GM23338 (cell line): ENCODE data around the gene DESI1. TPM values are rescaled to one million over a fixed set of nuclear protein-coding genes. Genes with fewer than 3 reads are reported as not detected.

ENCODE experiments used
- ATAC-seq: fragments of 200-7000 bp; cut with Tn5 transposase; 3 replicates; pipeline ENCODE4 v1.9.1; 2020
- DNase-seq: peaks from one replicate; pipeline ENCODE4 v3.0.0-alpha.2; 2015; ENCODE audit warnings: low spot score
- H2AFZ ChIP-seq: fragments of 200-600 bp; sonication (generic); 2 replicates; pipeline ENCODE4 v1.8.0; 2016; ENCODE audit warnings: antibody characterized with exemption, mild to moderate bottlenecking, moderate library complexity
- H3F3A ChIP-seq: fragments of 200-600 bp; sonication (generic); replicated peaks from 2 replicates; pipeline ENCODE4 v1.8.0; 2017; ENCODE audit warnings: antibody characterized with exemption, mixed run types, low read depth
- H3K27ac ChIP-seq: fragments of 200-600 bp; sonication (generic); 2 replicates; pipeline ENCODE4 v1.6.1; 2016; ENCODE audit warnings: low read depth
- H3K27me3 ChIP-seq: fragments of 200-600 bp; sonication (generic); 2 replicates; pipeline ENCODE4 v1.8.0; 2016; ENCODE audit warnings: mild to moderate bottlenecking, mixed run types, moderate library complexity; ENCODE audit not compliant: insufficient read depth
- H3K36me3 ChIP-seq: fragments of 200-600 bp; sonication (generic); 2 replicates; pipeline ENCODE4 v1.8.0; 2016; ENCODE audit warnings: mild to moderate bottlenecking; ENCODE audit not compliant: insufficient read depth
- H3K4me1 ChIP-seq: fragments of 200-600 bp; sonication (generic); 2 replicates; pipeline ENCODE4 v1.8.0; 2016; ENCODE audit warnings: mild to moderate bottlenecking, moderate library complexity; ENCODE audit not compliant: insufficient read depth
- H3K4me2 ChIP-seq: fragments of 200-600 bp; sonication (generic); 2 replicates; pipeline ENCODE4 v1.7.1; 2017; ENCODE audit warnings: mixed run types
- H3K4me3 ChIP-seq: fragments of 200-600 bp; sonication (generic); 2 replicates; pipeline ENCODE4 v1.6.1; 2016; ENCODE audit warnings: mixed run types
- H3K79me2 ChIP-seq: fragments of 200-600 bp; sonication (generic); replicated peaks from 2 replicates; pipeline ENCODE4 v1.8.0; 2017; ENCODE audit warnings: mild to moderate bottlenecking; ENCODE audit not compliant: insufficient read depth
- H3K9me2 ChIP-seq: fragments of 200-600 bp; sonication (generic); 2 replicates; pipeline ENCODE4 v1.8.0; 2017; ENCODE audit not compliant: insufficient read depth
- H4K20me1 ChIP-seq: fragments of 200-600 bp; sonication (generic); replicated peaks from 2 replicates; pipeline ENCODE4 v1.8.0; 2017; ENCODE audit warnings: mild to moderate bottlenecking; ENCODE audit not compliant: insufficient read depth
- H3K27ac Mint-ChIP-seq: 2 replicates; pipeline ENCODE4 v1.8.0; 2020; ENCODE audit warnings: inconsistent platforms, mild to moderate bottlenecking, moderate library complexity, mixed read lengths
- H3K27me3 Mint-ChIP-seq: 3 replicates; pipeline ENCODE4 v1.8.0; 2022; ENCODE audit warnings: low read depth, mild to moderate bottlenecking, moderate library complexity, mixed read lengths, inconsistent platforms; ENCODE audit not compliant: insufficient read depth, poor library complexity
- H3K36me3 Mint-ChIP-seq: 3 replicates; pipeline ENCODE4 v1.8.0; 2021; ENCODE audit warnings: low read depth, mild to moderate bottlenecking, inconsistent platforms, moderate library complexity, mixed read lengths
- H3K4me1 Mint-ChIP-seq: 3 replicates; pipeline ENCODE4 v1.8.0; 2020; ENCODE audit warnings: mild to moderate bottlenecking, inconsistent platforms, mixed read lengths
- H3K4me3 Mint-ChIP-seq: 3 replicates; pipeline ENCODE4 v1.8.0; 2021; ENCODE audit warnings: moderate library complexity, mild to moderate bottlenecking, inconsistent platforms, mixed read lengths
- H3K9me3 Mint-ChIP-seq: 3 replicates; pipeline ENCODE4 v1.8.0; 2020; ENCODE audit warnings: moderate library complexity, mild to moderate bottlenecking, inconsistent platforms, mixed read lengths
- CREB1 ChIP-seq: fragments of 250-450 bp; sonication (Bioruptor Pico); IDR thresholded peaks from 2 replicates; pipeline ENCODE4 v1.5.0; 2020; ENCODE audit warnings: low read depth, mild to moderate bottlenecking, moderate library complexity
- CTCF ChIP-seq, 2 experiments: fragments of 200-600 bp in 1 of 2; sonication (generic) in 1 of 2; conservative IDR thresholded peaks; 2 replicates each; pipeline versions ENCODE4 v1.5.1 to v1.6.1; 2016 to 2017; ENCODE audit warnings: antibody characterized with exemption in 2 of 2, low read depth in 2 of 2, mild to moderate bottlenecking in 2 of 2, moderate library complexity in 1 of 2
- ETS1 ChIP-seq: IDR thresholded peaks from 2 replicates; pipeline ENCODE4 v1.6.1; 2016; ENCODE audit warnings: antibody characterized with exemption
- EZH2 ChIP-seq: fragments of 200-600 bp; sonication (generic); IDR thresholded peaks from one replicate; pipeline ENCODE4 v1.8.0; 2017; ENCODE audit warnings: antibody characterized with exemption, mild to moderate bottlenecking, low read depth; ENCODE audit not compliant: unreplicated experiment
- EZH2phosphoT487 ChIP-seq: fragments of 200-600 bp; sonication (generic); IDR thresholded peaks from one replicate; pipeline ENCODE4 v1.8.1; 2018; ENCODE audit warnings: antibody characterized with exemption; ENCODE audit not compliant: unreplicated experiment
- JUNB ChIP-seq: IDR thresholded peaks from one replicate; pipeline ENCODE4 v1.6.1; 2016; ENCODE audit warnings: antibody characterized with exemption; ENCODE audit not compliant: unreplicated experiment
- NANOG ChIP-seq: IDR thresholded peaks from 2 replicates; pipeline ENCODE4 v1.6.1; 2016; ENCODE audit warnings: antibody characterized with exemption, borderline replicate concordance
- POLR2AphosphoS5 ChIP-seq: IDR thresholded peaks from 2 replicates; pipeline ENCODE4 v1.6.1; 2016; ENCODE audit warnings: antibody characterized with exemption, low read depth
- REST ChIP-seq: IDR thresholded peaks from one replicate; pipeline ENCODE4 v1.6.1; 2018; ENCODE audit warnings: antibody characterized with exemption; ENCODE audit not compliant: unreplicated experiment
- STAT1 ChIP-seq: IDR thresholded peaks from one replicate; pipeline ENCODE4 v1.6.1; 2016; ENCODE audit warnings: antibody characterized with exemption; ENCODE audit not compliant: unreplicated experiment
- ZNF114 ChIP-seq: fragments of 250-450 bp; sonication (Bioruptor Pico); IDR thresholded peaks from 2 replicates; pipeline ENCODE4 v1.5.0; 2020; ENCODE audit warnings: mild to moderate bottlenecking, moderate library complexity
- ZNF331 ChIP-seq: fragments of 250-450 bp; sonication (Bioruptor Pico); IDR thresholded peaks from 2 replicates; pipeline ENCODE4 v1.5.0; 2020; ENCODE audit warnings: low read depth, mild to moderate bottlenecking, moderate library complexity
- ZNF462 ChIP-seq: fragments of 250-450 bp; sonication (Bioruptor Pico); IDR thresholded peaks from 2 replicates; pipeline ENCODE4 v1.5.0; 2020; ENCODE audit warnings: mild to moderate bottlenecking, moderate library complexity
- polyA plus RNA-seq: library from polyadenylated mRNA; unstranded; fragments of >200 nt; fragmentation: Nextera tagmentation; extraction: Ambion mirVana; gene quantifications from 2 replicates; pipeline ENCODE4 v1.2.1, GENCODE V29; 2016
- total RNA-seq: library from RNA; depleted of rRNA; stranded (reverse); fragments of >200 nt; shearing (Covaris generic); gene quantifications from 2 replicates; pipeline ENCODE4 v1.2.3, GENCODE V29; 2014

The DESI1 gene
- total and polyA plus RNA-seq, 2 experiments from 2014 or later = 33.7 to 53.8 TPM

- Histone ChIP-seq H3F3A (peaks cover 6% of the 10 kb centered on the region; the same call in 1 of the 2 replicates), H3K36me3 (peaks cover 6% of the 10 kb centered on the region; the same call in 1 of the 2 replicates), H3K9me2 (no peaks in the 10 kb centered on the region), H3K4me2 (no peak overlapping the region), H4K20me1 (peaks cover 10% of the 10 kb centered on the region), H3K79me2 (no peaks in the 10 kb centered on the region), H3K4me1 (no peaks in the 10 kb centered on the region), H2AFZ (no peak overlapping the region), H3K27me3 (no peaks in the 10 kb centered on the region), H3K27ac (no peak overlapping the region), H3K4me3 (no peak overlapping the region)
- Mint-ChIP-seq H3K9me3 (no peaks in the 10 kb centered on the region), H3K4me3 (no peak overlapping the region), H3K4me1 (peaks cover 4% of the 10 kb centered on the region; the same call in 2 of the 3 replicates), H3K27me3 (peaks cover 24% of the 10 kb centered on the region), H3K27ac (no peak overlapping the region), H3K36me3 (peaks cover 30% of the 10 kb centered on the region)
- no peak for ATAC-seq
- TF ChIP-seq ZNF331 (CRISPR knock-in tag) (no peak), CTCF (conservative IDR thresholded peaks at IDR 0.05; ENCODE audit: low read depth in 2 of 2) (no peak), ETS1 (no peak), JUNB (no peak), NANOG (no peak), REST (no peak), CREB1 (no peak), EZH2phosphoT487 (no peak), ZNF462 (CRISPR knock-in tag) (no peak), ZNF114 (CRISPR knock-in tag) (no peak), POLR2AphosphoS5 (no peak), EZH2 (no peak), STAT1 (no peak)
- no peak for DNase-seq
Observed at GRCh38 chr22:41598891-41599635, 21.8 kb downstream of the DESI1 start.
